GM12891 (cell line): ENCODE results near the gene RELCH.

ENCODE experiments used
- PAX5 ChIP-seq: IDR thresholded peaks from 2 replicates; pipeline ENCODE4 v1.6.1; 2011; ENCODE audit warnings: low read length, moderate library complexity, mild to moderate bottlenecking; ENCODE audit not compliant: insufficient read depth, severe bottlenecking
- POLR2A ChIP-seq: IDR thresholded peaks from 2 replicates; pipeline ENCODE4 v1.6.1; 2011; ENCODE audit warnings: low read depth, low read length, control low read depth
- POLR2AphosphoS5 ChIP-seq: IDR thresholded peaks from 2 replicates; pipeline ENCODE4 v1.6.1; 2011; ENCODE audit warnings: low read depth, low read length, control low read depth

DNA sequence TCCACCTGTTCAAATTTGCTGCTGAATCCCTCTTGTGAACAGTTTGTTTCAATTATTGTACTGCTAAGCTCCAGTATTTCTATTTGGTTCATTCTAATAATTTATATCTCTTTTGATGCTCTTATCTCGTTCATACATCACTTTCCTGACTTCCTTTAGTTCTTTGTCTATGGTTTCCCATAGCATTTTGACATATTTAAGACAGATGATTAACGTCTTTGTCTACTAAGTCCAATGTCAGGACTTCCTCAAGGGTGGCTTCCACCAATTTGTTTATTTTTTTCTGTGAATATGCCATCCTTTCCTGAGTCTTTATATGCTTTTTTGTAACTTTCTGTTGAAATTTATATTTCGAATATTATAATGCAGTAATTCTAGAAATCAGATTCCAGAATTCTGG, 9.8 kb upstream of the RELCH start:
- no peak for TF ChIP-seq PAX5
- TF ChIP-seq POLR2AphosphoS5, result no peak
- no peak for TF ChIP-seq POLR2A
